WTC11 (cell line): ENCODE data around the gene SAMD10.

Source experiments
- ATF2 ChIP-seq: sonication (generic); formaldehyde crosslinking; IDR thresholded peaks from 2 replicates; pipeline ENCODE4 v1.8.1; 2022; ENCODE audit warnings: low read depth, missing genetic modification reagents, borderline replicate concordance
- CREB1 ChIP-seq: sonication (generic); formaldehyde crosslinking; IDR thresholded peaks from 2 replicates; pipeline ENCODE4 v1.8.0; 2023; ENCODE audit warnings: mild to moderate bottlenecking, missing genetic modification reagents
- CTCF ChIP-seq: fragments of 200-600 bp; IDR thresholded peaks from 2 replicates; pipeline ENCODE4 v1.8.0; 2022; ENCODE audit warnings: antibody characterized with exemption
- ETV6 ChIP-seq: sonication (generic); formaldehyde crosslinking; IDR thresholded peaks from 2 replicates; pipeline ENCODE4 v1.8.1; 2022; ENCODE audit warnings: mild to moderate bottlenecking, missing genetic modification reagents
- RELA ChIP-seq: sonication (generic); formaldehyde crosslinking; IDR thresholded peaks from 2 replicates; pipeline ENCODE4 v1.8.1; 2022; ENCODE audit warnings: missing genetic modification reagents, mild to moderate bottlenecking, borderline replicate concordance
- SP1 ChIP-seq: sonication (generic); formaldehyde crosslinking; conservative IDR thresholded peaks from 2 replicates; pipeline ENCODE4 v1.8.1; 2022; ENCODE audit warnings: missing genetic modification reagents
- STAT6 ChIP-seq: sonication (generic); formaldehyde crosslinking; conservative IDR thresholded peaks from 2 replicates; pipeline ENCODE4 v1.8.1; 2023; ENCODE audit warnings: mild to moderate bottlenecking, low read depth, missing genetic modification reagents, moderate library complexity
- TEAD4 ChIP-seq: sonication (generic); formaldehyde crosslinking; IDR thresholded peaks from 2 replicates; pipeline ENCODE4 v1.8.0; 2022; ENCODE audit warnings: mild to moderate bottlenecking, missing genetic modification reagents
- USF1 ChIP-seq: sonication (generic); formaldehyde crosslinking; IDR thresholded peaks from 2 replicates; pipeline ENCODE4 v1.8.0; 2022; ENCODE audit warnings: mild to moderate bottlenecking, missing genetic modification reagents
- USF2 ChIP-seq: sonication (generic); formaldehyde crosslinking; IDR thresholded peaks from 2 replicates; pipeline ENCODE4 v1.8.1; 2023; ENCODE audit warnings: mild to moderate bottlenecking, missing genetic modification reagents, moderate library complexity
- ZNF219 ChIP-seq: sonication (generic); formaldehyde crosslinking; IDR thresholded peaks from 2 replicates; pipeline ENCODE4 v1.8.0; 2023; ENCODE audit warnings: missing genetic modification reagents, mild to moderate bottlenecking, borderline replicate concordance

- no peak for TF ChIP-seq STAT6 (CRISPR knock-in tag)
- no peak for TF ChIP-seq CTCF
- TF ChIP-seq ETV6 (CRISPR knock-in tag) = no peak
- TF ChIP-seq CREB1 (CRISPR knock-in tag) = no peak
- no peak for TF ChIP-seq USF2 (CRISPR knock-in tag)
- no peak for TF ChIP-seq ATF2 (CRISPR knock-in tag)
- no peak for TF ChIP-seq SP1 (CRISPR knock-in tag)
- no peak for TF ChIP-seq ZNF219 (CRISPR knock-in tag)
- no peak for TF ChIP-seq TEAD4 (CRISPR knock-in tag)
- no peak for TF ChIP-seq RELA
- no peak for TF ChIP-seq USF1 (CRISPR knock-in tag)
Measured at GRCh38 chr20:63947638-63948456, 31.6 kb downstream of the SAMD10 start.
